Liver (tissue), 9 donors: ENCODE results near the gene DET1. TPM values are rescaled to one million over a fixed set of nuclear protein-coding genes. Genes with fewer than 3 reads are reported as not detected.
A peak's percentile ranks its signal among the peaks of the same experiment; 100 is the strongest.

ENCODE experiments used
- DNase-seq: peaks from one replicate; pipeline ENCODE4 v3.0.0-alpha.2; 2017; ENCODE audit warnings: low spot score
- H3K27ac ChIP-seq, 2 donors: one replicate each; pipeline ENCODE4 v1.7.0; 2013; ENCODE audit warnings: inconsistent platforms in 2 of 2, low read length in 2 of 2, control low read depth in 1 of 2, low read depth in 1 of 2, mild to moderate bottlenecking in 1 of 2
- H3K27me3 ChIP-seq, 4 donors: one replicate each; pipeline versions ENCODE4 v1.6.1 to v1.7.0; 2013; ENCODE audit warnings: low read length in 3 of 4, inconsistent platforms in 1 of 4, mild to moderate bottlenecking in 1 of 4, moderate library complexity in 1 of 4; ENCODE audit not compliant: control insufficient read depth in 4 of 4, insufficient read depth in 4 of 4
- H3K36me3 ChIP-seq, 4 donors: one replicate each; pipeline versions ENCODE4 v1.6.1 to v1.7.0; 2013; ENCODE audit warnings: low read length in 3 of 4, mild to moderate bottlenecking in 3 of 4, low read depth in 1 of 4, moderate library complexity in 1 of 4; ENCODE audit not compliant: control insufficient read depth in 4 of 4, insufficient read depth in 3 of 4
- H3K4me1 ChIP-seq, 4 donors: one replicate each; pipeline versions ENCODE4 v1.6.1 to v1.7.0; 2013; ENCODE audit warnings: low read length in 3 of 4, mild to moderate bottlenecking in 3 of 4, moderate library complexity in 1 of 4; ENCODE audit not compliant: control insufficient read depth in 4 of 4, insufficient read depth in 4 of 4
- H3K4me3 ChIP-seq, 3 donors: one replicate each; pipeline versions ENCODE4 v1.6.1 to v1.7.0; 2013; ENCODE audit warnings: low read length in 3 of 3, control low read depth in 1 of 3, low read depth in 1 of 3, mild to moderate bottlenecking in 1 of 3
- H3K9ac ChIP-seq, 2 donors: one replicate each; pipeline ENCODE4 v1.7.0; 2013; ENCODE audit warnings: low read length in 2 of 2, mild to moderate bottlenecking in 2 of 2, moderate library complexity in 2 of 2, control low read depth in 1 of 2, low read depth in 1 of 2
- H3K9me3 ChIP-seq, 4 donors: one replicate each; pipeline versions ENCODE4 v1.6.1 to v1.7.0; 2013; ENCODE audit warnings: low read length in 3 of 4; ENCODE audit not compliant: control insufficient read depth in 4 of 4
- ATF3 ChIP-seq: IDR thresholded peaks from 2 replicates; pipeline ENCODE4 v1.6.1; 2016; ENCODE audit warnings: antibody characterized with exemption
- CTCF ChIP-seq: fragments of 150-350 bp; IDR thresholded peaks from 2 replicates; pipeline ENCODE4 v1.5.1; 2017; ENCODE audit warnings: improper control_type of control experiment, low read depth, low read length; ENCODE audit not compliant: missing input control
- FOXA1 ChIP-seq: IDR thresholded peaks from 2 replicates; pipeline ENCODE4 v1.6.1; 2016; ENCODE audit warnings: antibody characterized with exemption
- FOXA2 ChIP-seq: IDR thresholded peaks from 2 replicates; pipeline ENCODE4 v1.6.1; 2016; ENCODE audit warnings: antibody characterized with exemption
- GABPA ChIP-seq, 2 donors: IDR thresholded peaks in 1 of 2; conservative IDR thresholded peaks in 1 of 2; 2 replicates each; pipeline ENCODE4 v1.6.1; 2016; ENCODE audit warnings: antibody characterized with exemption in 2 of 2, mild to moderate bottlenecking in 1 of 2, moderate library complexity in 1 of 2
- HNF4A ChIP-seq, 2 donors: conservative IDR thresholded peaks; 2 replicates each; pipeline ENCODE4 v1.6.1; 2016; ENCODE audit warnings: antibody characterized with exemption in 2 of 2, mild to moderate bottlenecking in 2 of 2
- JUND ChIP-seq, 2 donors: IDR thresholded peaks; 2 replicates each; pipeline ENCODE4 v1.6.1; 2016; ENCODE audit warnings: antibody characterized with exemption in 2 of 2
- NR2F2 ChIP-seq: IDR thresholded peaks from 2 replicates; pipeline ENCODE4 v1.6.1; 2016; ENCODE audit warnings: antibody characterized with exemption
- RAD21 ChIP-seq, 2 donors: IDR thresholded peaks; 2 replicates each; pipeline ENCODE4 v1.6.1; 2016; ENCODE audit warnings: antibody characterized with exemption in 2 of 2, mild to moderate bottlenecking in 2 of 2
- REST ChIP-seq: IDR thresholded peaks from 2 replicates; pipeline ENCODE4 v1.6.1; 2016; ENCODE audit warnings: antibody characterized with exemption, mild to moderate bottlenecking
- RXRA ChIP-seq, 2 donors: IDR thresholded peaks; 2 replicates each; pipeline ENCODE4 v1.6.1; 2017 to 2018; ENCODE audit warnings: antibody characterized with exemption in 2 of 2, mild to moderate bottlenecking in 1 of 2
- SP1 ChIP-seq: IDR thresholded peaks from 2 replicates; pipeline ENCODE4 v1.6.1; 2018; ENCODE audit warnings: antibody characterized with exemption, mild to moderate bottlenecking
- ZBTB33 ChIP-seq: IDR thresholded peaks from 2 replicates; pipeline ENCODE4 v1.6.1; 2016; ENCODE audit warnings: antibody characterized with exemption
- WGBS: extraction: QIAGEN DNeasy Blood & Tissue Kit; methylation state at CpG from one replicate; pipeline ENCODE4 v1.1.7; 2013; 5-methylcytosine and 5-hydroxymethylcytosine counted together
- polyA plus RNA-seq, 2 donors: library from polyadenylated mRNA; stranded (reverse) in 1 of 2; unstranded in 1 of 2; fragments of 200-250 nt in 1 of 2; fragments of >200 nt in 1 of 2; fragmentation: Nextera tagmentation in 1 of 2; extraction: Ambion mirVana in 1 of 2; gene quantifications; one replicate each; pipeline versions ENCODE4 v1.2.1 to v1.2.3, GENCODE V29; 2013 to 2015
- total RNA-seq, 2 donors: library from RNA; depleted of rRNA; stranded (reverse); fragments of >200 nt; gene quantifications; one replicate each; pipeline ENCODE4 v1.2.3, GENCODE V29; 2014
- donor health status: healthy.
- donor health status: healthy.
- donor health status: healthy.
- donor health status: healthy.
- donor health status: healthy.

The DET1 gene
- total and polyA plus RNA-seq, 4 donors = 1.3 to 5.4 (median 2.4) TPM

- no peak overlapping the region for H3K4me3 ChIP-seq
- H3K4me1 ChIP-seq = peaks cover 0 to 3% (median 2%) of the 10 kb centered on the region in 4 donors
- WGBS = 89% methylated on average over 13 of the region's 13 CpGs
- H3K27ac ChIP-seq = no peak overlapping the region
- TF ChIP-seq FOXA1 (no peak), JUND (IDR thresholded peaks at IDR 0.05) (no peak), CTCF (no peak), SP1 (no peak), GABPA (IDR thresholded peaks at IDR 0.05 in 1 of 2, conservative IDR thresholded peaks at IDR 0.05 in 1 of 2) (no peak), REST (no peak), ATF3 (no peak), HNF4A (conservative IDR thresholded peaks at IDR 0.05) (no peak), FOXA2 (no peak)
- no peak overlapping the region for H3K9ac ChIP-seq
- DNase-seq = no peak
- H3K27me3 ChIP-seq = no peaks in the 10 kb centered on the region
- no peaks in the 10 kb centered on the region for H3K36me3 ChIP-seq
- H3K9me3 ChIP-seq = no peaks in the 10 kb centered on the region
Observed at GRCh38 chr15:88543065-88543776, 3.3 kb downstream of the DET1 start.

GRCh38 chr15:88542342-88542733, 4.1 kb downstream of the DET1 start:
- DNase-seq = no peak
- WGBS = 83% methylated on average over 8 of the region's 8 CpGs
- Histone ChIP-seq H3K36me3 (no peaks in the 10 kb centered on the region), H3K27ac (peak overlapping the region in 1 of 2 donors; percentile 21), H3K9me3 (no peaks in the 10 kb centered on the region), H3K27me3 (no peaks in the 10 kb centered on the region), H3K4me1 (peaks cover 0 to 3% (median 2%) of the 10 kb centered on the region in 4 donors), H3K4me3 (no peak overlapping the region), H3K9ac (no peak overlapping the region)
- TF ChIP-seq HNF4A (conservative IDR thresholded peaks at IDR 0.05) (no peak), GABPA (IDR thresholded peaks at IDR 0.05 in 1 of 2, conservative IDR thresholded peaks at IDR 0.05 in 1 of 2) (no peak), SP1 (peak; percentile 17), FOXA2 (no peak), JUND (IDR thresholded peaks at IDR 0.05) (peak; percentile 62 to 90), ZBTB33 (no peak), RAD21 (IDR thresholded peaks at IDR 0.05) (no peak), NR2F2 (peak; percentile 76), ATF3 (no peak), FOXA1 (no peak), RXRA (IDR thresholded peaks at IDR 0.05) (peak in 1 of 2 donors; percentile 14)
